Suprapubic skin (tissue), 4 donors: ENCODE results near the gene SPECC1. TPM values are rescaled to one million over a fixed set of nuclear protein-coding genes. Genes with fewer than 3 reads are reported as not detected.

Experiments
- total RNA-seq, 4 donors: library from RNA; depleted of rRNA; stranded (reverse); fragments of >200 nt; gene quantifications; one replicate each; pipeline ENCODE4 v1.1.0, GENCODE V29; 2016

The SPECC1 gene
- total RNA-seq, 4 donors from 2014 or later: 12.2 to 18.1 (median 16.4) TPM

Other genes with a start within 250 kb of the SPECC1 start
- 10 to 100 TPM; 14.1 to 34.0 (median 19.2) TPM for gene ULK2, start 141.4 kb upstream of the SPECC1 start, total RNA-seq
- gene AKAP10, start 31.5 kb upstream of the SPECC1 start, total RNA-seq: 10 to 100 TPM; 16.9 to 26.7 (median 21.3) TPM